GM23338 (cell line): Measurements from ENCODE around the gene DGKE. TPM values are rescaled to one million over a fixed set of nuclear protein-coding genes. Genes with fewer than 3 reads are reported as not detected.

Experiments
- ATAC-seq: fragments of 200-7000 bp; cut with Tn5 transposase; 3 replicates; pipeline ENCODE4 v1.9.1; 2020
- DNase-seq: peaks from one replicate; pipeline ENCODE4 v3.0.0-alpha.2; 2015; ENCODE audit warnings: low spot score
- H2AFZ ChIP-seq: fragments of 200-600 bp; sonication (generic); 2 replicates; pipeline ENCODE4 v1.8.0; 2016; ENCODE audit warnings: antibody characterized with exemption, mild to moderate bottlenecking, moderate library complexity
- H3F3A ChIP-seq: fragments of 200-600 bp; sonication (generic); replicated peaks from 2 replicates; pipeline ENCODE4 v1.8.0; 2017; ENCODE audit warnings: antibody characterized with exemption, mixed run types, low read depth
- H3K27ac ChIP-seq: fragments of 200-600 bp; sonication (generic); 2 replicates; pipeline ENCODE4 v1.6.1; 2016; ENCODE audit warnings: low read depth
- H3K27me3 ChIP-seq: fragments of 200-600 bp; sonication (generic); 2 replicates; pipeline ENCODE4 v1.8.0; 2016; ENCODE audit warnings: mild to moderate bottlenecking, mixed run types, moderate library complexity; ENCODE audit not compliant: insufficient read depth
- H3K36me3 ChIP-seq: fragments of 200-600 bp; sonication (generic); 2 replicates; pipeline ENCODE4 v1.8.0; 2016; ENCODE audit warnings: mild to moderate bottlenecking; ENCODE audit not compliant: insufficient read depth
- H3K4me1 ChIP-seq: fragments of 200-600 bp; sonication (generic); 2 replicates; pipeline ENCODE4 v1.8.0; 2016; ENCODE audit warnings: mild to moderate bottlenecking, moderate library complexity; ENCODE audit not compliant: insufficient read depth
- H3K4me2 ChIP-seq: fragments of 200-600 bp; sonication (generic); 2 replicates; pipeline ENCODE4 v1.7.1; 2017; ENCODE audit warnings: mixed run types
- H3K4me3 ChIP-seq: fragments of 200-600 bp; sonication (generic); 2 replicates; pipeline ENCODE4 v1.6.1; 2016; ENCODE audit warnings: mixed run types
- H3K79me2 ChIP-seq: fragments of 200-600 bp; sonication (generic); replicated peaks from 2 replicates; pipeline ENCODE4 v1.8.0; 2017; ENCODE audit warnings: mild to moderate bottlenecking; ENCODE audit not compliant: insufficient read depth
- H3K9me2 ChIP-seq: fragments of 200-600 bp; sonication (generic); 2 replicates; pipeline ENCODE4 v1.8.0; 2017; ENCODE audit not compliant: insufficient read depth
- H4K20me1 ChIP-seq: fragments of 200-600 bp; sonication (generic); replicated peaks from 2 replicates; pipeline ENCODE4 v1.8.0; 2017; ENCODE audit warnings: mild to moderate bottlenecking; ENCODE audit not compliant: insufficient read depth
- H3K27ac Mint-ChIP-seq: 2 replicates; pipeline ENCODE4 v1.8.0; 2020; ENCODE audit warnings: inconsistent platforms, mild to moderate bottlenecking, moderate library complexity, mixed read lengths
- H3K27me3 Mint-ChIP-seq: 3 replicates; pipeline ENCODE4 v1.8.0; 2022; ENCODE audit warnings: low read depth, mild to moderate bottlenecking, moderate library complexity, mixed read lengths, inconsistent platforms; ENCODE audit not compliant: insufficient read depth, poor library complexity
- H3K36me3 Mint-ChIP-seq: 3 replicates; pipeline ENCODE4 v1.8.0; 2021; ENCODE audit warnings: low read depth, mild to moderate bottlenecking, inconsistent platforms, moderate library complexity, mixed read lengths
- H3K4me1 Mint-ChIP-seq: 3 replicates; pipeline ENCODE4 v1.8.0; 2020; ENCODE audit warnings: mild to moderate bottlenecking, inconsistent platforms, mixed read lengths
- H3K4me3 Mint-ChIP-seq: 3 replicates; pipeline ENCODE4 v1.8.0; 2021; ENCODE audit warnings: moderate library complexity, mild to moderate bottlenecking, inconsistent platforms, mixed read lengths
- H3K9me3 Mint-ChIP-seq: 3 replicates; pipeline ENCODE4 v1.8.0; 2020; ENCODE audit warnings: moderate library complexity, mild to moderate bottlenecking, inconsistent platforms, mixed read lengths
- CREB1 ChIP-seq: fragments of 250-450 bp; sonication (Bioruptor Pico); IDR thresholded peaks from 2 replicates; pipeline ENCODE4 v1.5.0; 2020; ENCODE audit warnings: low read depth, mild to moderate bottlenecking, moderate library complexity
- EZH2 ChIP-seq: fragments of 200-600 bp; sonication (generic); IDR thresholded peaks from one replicate; pipeline ENCODE4 v1.8.0; 2017; ENCODE audit warnings: antibody characterized with exemption, mild to moderate bottlenecking, low read depth; ENCODE audit not compliant: unreplicated experiment
- EZH2phosphoT487 ChIP-seq: fragments of 200-600 bp; sonication (generic); IDR thresholded peaks from one replicate; pipeline ENCODE4 v1.8.1; 2018; ENCODE audit warnings: antibody characterized with exemption; ENCODE audit not compliant: unreplicated experiment
- JUNB ChIP-seq: IDR thresholded peaks from one replicate; pipeline ENCODE4 v1.6.1; 2016; ENCODE audit warnings: antibody characterized with exemption; ENCODE audit not compliant: unreplicated experiment
- NANOG ChIP-seq: IDR thresholded peaks from 2 replicates; pipeline ENCODE4 v1.6.1; 2016; ENCODE audit warnings: antibody characterized with exemption, borderline replicate concordance
- POLR2AphosphoS5 ChIP-seq: IDR thresholded peaks from 2 replicates; pipeline ENCODE4 v1.6.1; 2016; ENCODE audit warnings: antibody characterized with exemption, low read depth
- REST ChIP-seq: IDR thresholded peaks from one replicate; pipeline ENCODE4 v1.6.1; 2018; ENCODE audit warnings: antibody characterized with exemption; ENCODE audit not compliant: unreplicated experiment
- STAT1 ChIP-seq: IDR thresholded peaks from one replicate; pipeline ENCODE4 v1.6.1; 2016; ENCODE audit warnings: antibody characterized with exemption; ENCODE audit not compliant: unreplicated experiment
- ZNF114 ChIP-seq: fragments of 250-450 bp; sonication (Bioruptor Pico); IDR thresholded peaks from 2 replicates; pipeline ENCODE4 v1.5.0; 2020; ENCODE audit warnings: mild to moderate bottlenecking, moderate library complexity
- ZNF331 ChIP-seq: fragments of 250-450 bp; sonication (Bioruptor Pico); IDR thresholded peaks from 2 replicates; pipeline ENCODE4 v1.5.0; 2020; ENCODE audit warnings: low read depth, mild to moderate bottlenecking, moderate library complexity
- polyA plus RNA-seq: library from polyadenylated mRNA; unstranded; fragments of >200 nt; fragmentation: Nextera tagmentation; extraction: Ambion mirVana; gene quantifications from 2 replicates; pipeline ENCODE4 v1.2.1, GENCODE V29; 2016
- total RNA-seq: library from RNA; depleted of rRNA; stranded (reverse); fragments of >200 nt; shearing (Covaris generic); gene quantifications from 2 replicates; pipeline ENCODE4 v1.2.3, GENCODE V29; 2014
- TF ChIP-seq, protein P1 (sequence below): fragments of 250-450 bp; sonication (Bioruptor Pico); IDR thresholded peaks from 2 replicates; pipeline ENCODE4 v1.5.0; 2020; ENCODE audit warnings: mild to moderate bottlenecking, moderate library complexity
- TF ChIP-seq, protein P2 (sequence below), 2 experiments: fragments of 200-600 bp in 1 of 2; sonication (generic) in 1 of 2; conservative IDR thresholded peaks; 2 replicates each; pipeline versions ENCODE4 v1.5.1 to v1.6.1; 2016 to 2017; ENCODE audit warnings: antibody characterized with exemption in 2 of 2, low read depth in 2 of 2, mild to moderate bottlenecking in 2 of 2, moderate library complexity in 1 of 2
- TF ChIP-seq, protein P3 (sequence below): IDR thresholded peaks from 2 replicates; pipeline ENCODE4 v1.6.1; 2016; ENCODE audit warnings: antibody characterized with exemption

The DGKE gene
- total and polyA plus RNA-seq, 2 experiments from 2014 or later = 3.9 to 10.1 TPM

DNA sequence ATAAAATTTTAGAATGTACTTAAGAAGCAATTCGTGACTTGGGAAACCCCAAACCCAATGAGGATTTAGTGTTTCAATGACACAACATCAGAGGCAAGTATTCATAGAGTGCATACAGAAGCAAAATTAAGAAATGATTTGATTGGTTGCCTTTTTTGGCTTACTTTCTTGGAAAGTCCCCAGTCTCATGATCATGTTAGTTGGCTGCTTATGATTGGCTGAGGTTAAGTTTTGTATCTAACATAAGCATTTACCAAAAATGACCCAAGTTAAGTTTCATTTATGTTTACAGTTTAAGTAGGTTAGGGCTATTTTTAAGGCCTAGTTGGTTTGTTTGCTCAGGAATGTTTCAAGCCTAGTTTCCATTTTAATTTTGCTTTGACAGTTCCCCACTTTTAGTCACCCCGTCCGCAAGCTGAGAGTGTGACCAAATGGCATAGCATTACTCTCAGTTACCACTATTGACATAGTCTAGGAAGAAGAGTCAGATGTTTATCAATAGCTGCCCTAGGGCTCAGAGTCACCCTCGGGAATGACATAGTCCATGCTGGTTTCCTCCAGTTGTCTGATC lies 36.2 kb downstream of the DGKE start:
- ATAC-seq (no peak), DNase-seq (no peak)
- Mint-ChIP-seq H3K9me3 (no peaks in the 10 kb centered on the region), H3K36me3 (no peaks in the 10 kb centered on the region), H3K27ac (no peak overlapping the region), H3K4me1 (no peaks in the 10 kb centered on the region), H3K27me3 (no peaks in the 10 kb centered on the region), H3K4me3 (no peak overlapping the region)
- Histone ChIP-seq H3K36me3 (no peaks in the 10 kb centered on the region), H2AFZ (no peak overlapping the region), H4K20me1 (no peaks in the 10 kb centered on the region), H3K4me3 (no peak overlapping the region), H3K79me2 (no peaks in the 10 kb centered on the region), H3K27ac (no peak overlapping the region), H3K4me1 (no peaks in the 10 kb centered on the region), H3K4me2 (no peak overlapping the region), H3K9me2 (no peaks in the 10 kb centered on the region), H3F3A (no peaks in the 10 kb centered on the region), H3K27me3 (no peaks in the 10 kb centered on the region)
- TF ChIP-seq NANOG (no peak), EZH2phosphoT487 (no peak), STAT1 (no peak), JUNB (no peak), EZH2 (no peak), ZNF114 (CRISPR knock-in tag) (no peak), ZNF331 (CRISPR knock-in tag) (no peak), CREB1 (no peak), REST (no peak), POLR2AphosphoS5 (no peak)
- TF ChIP-seq, protein P1, sequence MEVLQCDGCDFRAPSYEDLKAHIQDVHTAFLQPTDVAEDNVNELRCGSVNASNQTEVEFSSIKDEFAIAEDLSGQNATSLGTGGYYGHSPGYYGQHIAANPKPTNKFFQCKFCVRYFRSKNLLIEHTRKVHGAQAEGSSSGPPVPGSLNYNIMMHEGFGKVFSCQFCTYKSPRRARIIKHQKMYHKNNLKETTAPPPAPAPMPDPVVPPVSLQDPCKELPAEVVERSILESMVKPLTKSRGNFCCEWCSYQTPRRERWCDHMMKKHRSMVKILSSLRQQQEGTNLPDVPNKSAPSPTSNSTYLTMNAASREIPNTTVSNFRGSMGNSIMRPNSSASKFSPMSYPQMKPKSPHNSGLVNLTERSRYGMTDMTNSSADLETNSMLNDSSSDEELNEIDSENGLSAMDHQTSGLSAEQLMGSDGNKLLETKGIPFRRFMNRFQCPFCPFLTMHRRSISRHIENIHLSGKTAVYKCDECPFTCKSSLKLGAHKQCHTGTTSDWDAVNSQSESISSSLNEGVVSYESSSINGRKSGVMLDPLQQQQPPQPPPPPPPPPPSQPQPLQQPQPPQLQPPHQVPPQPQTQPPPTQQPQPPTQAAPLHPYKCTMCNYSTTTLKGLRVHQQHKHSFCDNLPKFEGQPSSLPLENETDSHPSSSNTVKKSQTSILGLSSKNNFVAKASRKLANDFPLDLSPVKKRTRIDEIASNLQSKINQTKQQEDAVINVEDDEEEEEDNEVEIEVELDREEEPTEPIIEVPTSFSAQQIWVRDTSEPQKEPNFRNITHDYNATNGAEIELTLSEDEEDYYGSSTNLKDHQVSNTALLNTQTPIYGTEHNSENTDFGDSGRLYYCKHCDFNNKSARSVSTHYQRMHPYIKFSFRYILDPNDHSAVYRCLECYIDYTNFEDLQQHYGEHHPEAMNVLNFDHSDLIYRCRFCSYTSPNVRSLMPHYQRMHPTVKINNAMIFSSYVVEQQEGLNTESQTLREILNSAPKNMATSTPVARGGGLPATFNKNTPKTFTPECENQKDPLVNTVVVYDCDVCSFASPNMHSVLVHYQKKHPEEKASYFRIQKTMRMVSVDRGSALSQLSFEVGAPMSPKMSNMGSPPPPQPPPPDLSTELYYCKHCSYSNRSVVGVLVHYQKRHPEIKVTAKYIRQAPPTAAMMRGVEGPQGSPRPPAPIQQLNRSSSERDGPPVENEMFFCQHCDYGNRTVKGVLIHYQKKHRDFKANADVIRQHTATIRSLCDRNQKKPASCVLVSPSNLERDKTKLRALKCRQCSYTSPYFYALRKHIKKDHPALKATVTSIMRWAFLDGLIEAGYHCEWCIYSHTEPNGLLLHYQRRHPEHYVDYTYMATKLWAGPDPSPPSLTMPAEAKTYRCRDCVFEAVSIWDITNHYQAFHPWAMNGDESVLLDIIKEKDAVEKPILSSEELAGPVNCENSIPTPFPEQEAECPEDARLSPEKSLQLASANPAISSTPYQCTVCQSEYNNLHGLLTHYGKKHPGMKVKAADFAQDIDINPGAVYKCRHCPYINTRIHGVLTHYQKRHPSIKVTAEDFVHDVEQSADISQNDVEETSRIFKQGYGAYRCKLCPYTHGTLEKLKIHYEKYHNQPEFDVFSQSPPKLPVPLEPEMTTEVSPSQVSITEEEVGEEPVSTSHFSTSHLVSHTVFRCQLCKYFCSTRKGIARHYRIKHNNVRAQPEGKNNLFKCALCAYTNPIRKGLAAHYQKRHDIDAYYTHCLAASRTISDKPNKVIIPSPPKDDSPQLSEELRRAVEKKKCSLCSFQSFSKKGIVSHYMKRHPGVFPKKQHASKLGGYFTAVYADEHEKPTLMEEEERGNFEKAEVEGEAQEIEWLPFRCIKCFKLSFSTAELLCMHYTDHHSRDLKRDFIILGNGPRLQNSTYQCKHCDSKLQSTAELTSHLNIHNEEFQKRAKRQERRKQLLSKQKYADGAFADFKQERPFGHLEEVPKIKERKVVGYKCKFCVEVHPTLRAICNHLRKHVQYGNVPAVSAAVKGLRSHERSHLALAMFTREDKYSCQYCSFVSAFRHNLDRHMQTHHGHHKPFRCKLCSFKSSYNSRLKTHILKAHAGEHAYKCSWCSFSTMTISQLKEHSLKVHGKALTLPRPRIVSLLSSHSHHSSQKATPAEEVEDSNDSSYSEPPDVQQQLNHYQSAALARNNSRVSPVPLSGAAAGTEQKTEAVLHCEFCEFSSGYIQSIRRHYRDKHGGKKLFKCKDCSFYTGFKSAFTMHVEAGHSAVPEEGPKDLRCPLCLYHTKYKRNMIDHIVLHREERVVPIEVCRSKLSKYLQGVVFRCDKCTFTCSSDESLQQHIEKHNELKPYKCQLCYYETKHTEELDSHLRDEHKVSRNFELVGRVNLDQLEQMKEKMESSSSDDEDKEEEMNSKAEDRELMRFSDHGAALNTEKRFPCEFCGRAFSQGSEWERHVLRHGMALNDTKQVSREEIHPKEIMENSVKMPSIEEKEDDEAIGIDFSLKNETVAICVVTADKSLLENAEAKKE (CRISPR knock-in tag) = no peak
- TF ChIP-seq, protein P2, sequence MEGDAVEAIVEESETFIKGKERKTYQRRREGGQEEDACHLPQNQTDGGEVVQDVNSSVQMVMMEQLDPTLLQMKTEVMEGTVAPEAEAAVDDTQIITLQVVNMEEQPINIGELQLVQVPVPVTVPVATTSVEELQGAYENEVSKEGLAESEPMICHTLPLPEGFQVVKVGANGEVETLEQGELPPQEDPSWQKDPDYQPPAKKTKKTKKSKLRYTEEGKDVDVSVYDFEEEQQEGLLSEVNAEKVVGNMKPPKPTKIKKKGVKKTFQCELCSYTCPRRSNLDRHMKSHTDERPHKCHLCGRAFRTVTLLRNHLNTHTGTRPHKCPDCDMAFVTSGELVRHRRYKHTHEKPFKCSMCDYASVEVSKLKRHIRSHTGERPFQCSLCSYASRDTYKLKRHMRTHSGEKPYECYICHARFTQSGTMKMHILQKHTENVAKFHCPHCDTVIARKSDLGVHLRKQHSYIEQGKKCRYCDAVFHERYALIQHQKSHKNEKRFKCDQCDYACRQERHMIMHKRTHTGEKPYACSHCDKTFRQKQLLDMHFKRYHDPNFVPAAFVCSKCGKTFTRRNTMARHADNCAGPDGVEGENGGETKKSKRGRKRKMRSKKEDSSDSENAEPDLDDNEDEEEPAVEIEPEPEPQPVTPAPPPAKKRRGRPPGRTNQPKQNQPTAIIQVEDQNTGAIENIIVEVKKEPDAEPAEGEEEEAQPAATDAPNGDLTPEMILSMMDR (conservative IDR thresholded peaks at IDR 0.05; ENCODE audit: low read depth in 2 of 2) = no peak
- TF ChIP-seq, protein P3, sequence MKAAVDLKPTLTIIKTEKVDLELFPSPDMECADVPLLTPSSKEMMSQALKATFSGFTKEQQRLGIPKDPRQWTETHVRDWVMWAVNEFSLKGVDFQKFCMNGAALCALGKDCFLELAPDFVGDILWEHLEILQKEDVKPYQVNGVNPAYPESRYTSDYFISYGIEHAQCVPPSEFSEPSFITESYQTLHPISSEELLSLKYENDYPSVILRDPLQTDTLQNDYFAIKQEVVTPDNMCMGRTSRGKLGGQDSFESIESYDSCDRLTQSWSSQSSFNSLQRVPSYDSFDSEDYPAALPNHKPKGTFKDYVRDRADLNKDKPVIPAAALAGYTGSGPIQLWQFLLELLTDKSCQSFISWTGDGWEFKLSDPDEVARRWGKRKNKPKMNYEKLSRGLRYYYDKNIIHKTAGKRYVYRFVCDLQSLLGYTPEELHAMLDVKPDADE = no peak
